Activated T-cell treated with anti-CD3 and anti-CD28 coated beads, Interleukin-2, amount 50 U/mL, for 4 hours (primary cell): Measurements from ENCODE around the gene TMEM53. TPM values are rescaled to one million over a fixed set of nuclear protein-coding genes. Genes with fewer than 3 reads are reported as not detected.
"Not testable (repeated sequence)": the region's sequence is repeated elsewhere in the genome, so short reads cannot be mapped to it uniquely, and the experiment has no call there.

ENCODE experiments used
- ATAC-seq, 2 donors: fragments of 200-7000 bp; cut with Tn5 transposase; one replicate each; pipeline ENCODE4 v1.10.0; 2021
- DNase-seq: peaks from one replicate; pipeline ENCODE4 v3.0.0-alpha.2; 2020
- H3K27me3 Mint-ChIP-seq: one replicate; pipeline ENCODE4 v1.8.0; 2021; ENCODE audit warnings: low read depth, mixed read lengths
- H3K36me3 Mint-ChIP-seq: one replicate; pipeline ENCODE4 v1.8.0; 2022; ENCODE audit warnings: mixed read lengths; ENCODE audit not compliant: insufficient read depth
- H3K4me1 Mint-ChIP-seq: one replicate; pipeline ENCODE4 v1.8.0; 2021; ENCODE audit warnings: low read depth, mixed read lengths
- H3K4me3 Mint-ChIP-seq: one replicate; pipeline ENCODE4 v1.8.0; 2021; ENCODE audit warnings: mild to moderate bottlenecking, moderate library complexity, mixed read lengths
- H3K9me3 Mint-ChIP-seq: one replicate; pipeline ENCODE4 v1.8.0; 2021; ENCODE audit warnings: mixed read lengths
- total RNA-seq, 3 donors: library from RNA; stranded (reverse); gene quantifications; one replicate each; pipeline ENCODE4 v1.2.1, GENCODE V29; 2021

TMEM53 gene
- total RNA-seq, 3 donors from 2014 or later: 1.8 to 3.6 (median 2.2) TPM

GRCh38 chr1:44707112-44707881, 33.0 kb upstream of the TMEM53 start:
- no peaks in the 10 kb centered on the region for H3K36me3 Mint-ChIP-seq
- H3K4me1 Mint-ChIP-seq: peaks cover 15% of the 10 kb centered on the region
- ATAC-seq: peak in 1 of 2 donors; percentile 38
- DNase-seq: no peak
- no peak overlapping the region for H3K4me3 Mint-ChIP-seq
- H3K9me3 Mint-ChIP-seq: no peaks in the 10 kb centered on the region
- peaks cover 3% of the 10 kb centered on the region for H3K27me3 Mint-ChIP-seq

GRCh38 chr1:44705938-44706337, 31.7 kb upstream of the TMEM53 start:
- DNase-seq (no peak), ATAC-seq (no peak)
- H3K9me3 Mint-ChIP-seq: no peaks in the 10 kb centered on the region
- no peaks in the 10 kb centered on the region for H3K36me3 Mint-ChIP-seq
- H3K27me3 Mint-ChIP-seq: peaks cover 3% of the 10 kb centered on the region
- H3K4me1 Mint-ChIP-seq: peaks cover 15% of the 10 kb centered on the region
- no peak overlapping the region for H3K4me3 Mint-ChIP-seq

GRCh38 chr1:44705470-44705869, 31.2 kb upstream of the TMEM53 start:
- peaks cover 3% of the 10 kb centered on the region for H3K27me3 Mint-ChIP-seq
- peaks cover 15% of the 10 kb centered on the region for H3K4me1 Mint-ChIP-seq
- H3K36me3 Mint-ChIP-seq: no peaks in the 10 kb centered on the region
- H3K4me3 Mint-ChIP-seq: no peak overlapping the region
- ATAC-seq: no peak
- no peak for DNase-seq
- no peaks in the 10 kb centered on the region for H3K9me3 Mint-ChIP-seq

DNA sequence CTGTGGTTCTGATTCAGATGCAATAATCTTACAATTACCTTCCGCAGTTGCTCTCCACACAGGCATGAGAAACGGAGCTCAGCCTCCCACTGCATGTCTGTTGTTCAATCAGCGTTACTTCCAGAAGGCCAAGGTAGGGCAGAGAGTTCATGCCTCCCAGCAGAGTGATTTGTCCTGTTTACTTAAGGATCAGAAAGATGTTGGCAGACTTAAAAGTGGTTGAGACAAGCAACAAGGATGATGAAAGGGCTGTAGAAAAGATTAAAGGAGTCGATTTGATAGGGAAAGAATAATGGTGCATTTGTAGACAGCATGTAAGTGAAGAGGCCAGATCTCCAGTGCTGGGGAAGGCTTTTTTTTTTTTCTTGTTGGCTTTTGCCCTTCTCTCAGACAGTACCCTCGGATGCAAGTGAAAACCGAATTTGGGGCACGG, 26.9 kb upstream of the TMEM53 start:
- Mint-ChIP-seq H3K36me3 (no peaks in the 10 kb centered on the region), H3K4me1 (peaks cover 17% of the 10 kb centered on the region), H3K4me3 (no peak overlapping the region), H3K9me3 (no peaks in the 10 kb centered on the region), H3K27me3 (no peaks in the 10 kb centered on the region)
- ATAC-seq (no peak), DNase-seq (no peak)

DNA sequence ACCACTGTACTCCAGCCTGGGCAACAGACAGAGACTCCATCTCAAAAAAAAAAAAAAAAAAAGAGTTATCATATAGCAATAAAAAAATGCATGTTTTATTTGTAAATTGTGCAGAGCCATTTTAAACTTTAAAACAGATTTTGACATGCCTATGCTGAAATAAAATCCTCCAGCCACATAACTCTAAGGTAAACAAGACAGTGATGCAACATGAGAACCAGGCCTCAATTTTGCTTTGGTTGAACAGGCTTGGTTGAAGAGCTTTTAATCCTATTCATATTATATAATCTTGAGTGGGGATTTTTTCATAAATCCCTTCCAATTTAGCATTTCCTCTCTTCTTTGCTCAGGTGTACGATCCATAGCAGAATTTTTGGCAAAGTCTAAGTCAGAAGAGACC, 26.3 kb upstream of the TMEM53 start:
- Mint-ChIP-seq H3K27me3 (no peaks in the 10 kb centered on the region), H3K4me1 (peaks cover 21% of the 10 kb centered on the region), H3K36me3 (no peaks in the 10 kb centered on the region)

DNA sequence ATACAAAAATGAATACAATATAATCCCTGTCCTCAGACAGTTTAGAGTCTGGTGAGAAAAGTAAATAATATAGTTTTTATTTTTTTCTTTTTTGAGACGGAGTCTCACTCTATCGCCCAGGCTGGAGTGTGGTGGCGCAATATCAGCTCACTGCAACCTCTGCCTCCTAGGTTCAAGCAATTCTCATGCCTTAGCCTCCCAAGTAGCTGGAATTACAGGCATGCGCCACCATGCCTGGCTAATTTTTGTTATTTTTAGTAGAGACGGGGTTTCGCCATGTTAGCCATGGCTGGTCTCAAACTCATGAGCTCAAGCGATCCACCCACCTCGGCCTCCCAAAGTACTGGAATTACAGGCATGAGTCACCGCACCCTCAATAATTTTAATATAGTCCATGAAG, 25.1 kb upstream of the TMEM53 start:
- not testable (repeated sequence) for H3K9me3 Mint-ChIP-seq, H3K27me3 Mint-ChIP-seq, H3K36me3 Mint-ChIP-seq, DNase-seq, ATAC-seq, H3K4me3 Mint-ChIP-seq
- peaks cover 23% of the 10 kb centered on the region for H3K4me1 Mint-ChIP-seq

More for the DNA sequence above, 26.3 kb upstream of the TMEM53 start:
- Mint-ChIP-seq H3K9me3 (no peaks in the 10 kb centered on the region), H3K4me3 (no peak overlapping the region)
- ATAC-seq (no peak), DNase-seq (no peak)

- Mint-ChIP-seq H3K4me1 (peaks cover 23% of the 10 kb centered on the region), H3K27me3 (no peaks in the 10 kb centered on the region), H3K9me3 (no peaks in the 10 kb centered on the region), H3K36me3 (no peaks in the 10 kb centered on the region), H3K4me3 (no peak overlapping the region)
- no peak for ATAC-seq
- DNase-seq: no peak
These were observed 23.9 kb upstream of the TMEM53 start for GRCh38 chr1:44698138-44698537.

DNA sequence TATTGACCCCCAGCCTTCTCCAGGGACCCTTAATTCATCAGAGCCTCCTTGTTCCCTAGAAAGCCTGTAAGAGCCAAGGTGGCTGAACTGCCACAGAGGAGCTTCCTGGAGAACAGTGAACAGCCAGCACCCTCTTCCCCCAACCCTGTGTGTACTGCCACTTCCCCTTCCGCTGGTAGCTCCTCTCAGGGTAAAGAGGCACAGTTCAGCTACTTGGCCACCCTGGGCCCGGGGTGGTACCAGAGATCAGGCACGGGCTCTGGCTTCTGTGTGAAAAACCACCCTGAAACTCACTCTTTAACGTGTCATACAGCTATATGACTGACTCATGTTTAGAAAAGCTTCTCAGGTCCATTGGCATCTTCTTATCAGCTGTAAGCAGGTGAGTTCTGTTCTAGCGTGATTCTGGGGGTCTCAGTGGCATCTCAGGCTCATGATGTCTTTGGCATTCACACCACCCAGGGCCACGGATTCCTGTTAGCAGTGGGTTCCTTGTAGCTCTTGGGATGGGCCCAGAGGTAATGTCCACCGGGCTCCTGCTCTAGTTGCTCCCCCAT, 22.6 kb upstream of the TMEM53 start:
- Mint-ChIP-seq H3K4me1 (peaks cover 23% of the 10 kb centered on the region), H3K27me3 (no peaks in the 10 kb centered on the region), H3K36me3 (no peaks in the 10 kb centered on the region), H3K4me3 (peak overlapping the region; percentile 52), H3K9me3 (no peaks in the 10 kb centered on the region)
- DNase-seq (no peak), ATAC-seq (peak; percentile 90 to 95)

- Mint-ChIP-seq H3K36me3 (peaks cover 2% of the 10 kb centered on the region), H3K27me3 (peaks cover 4% of the 10 kb centered on the region), H3K9me3 (no peaks in the 10 kb centered on the region), H3K4me1 (peaks cover 23% of the 10 kb centered on the region), H3K4me3 (no peak overlapping the region)
- ATAC-seq: no peak
- no peak for DNase-seq
These were observed 21.8 kb upstream of the TMEM53 start for GRCh38 chr1:44696101-44696500.

- ATAC-seq (no peak), DNase-seq (no peak)
- Mint-ChIP-seq H3K4me1 (peaks cover 23% of the 10 kb centered on the region), H3K9me3 (no peaks in the 10 kb centered on the region), H3K27me3 (peaks cover 4% of the 10 kb centered on the region), H3K36me3 (peaks cover 2% of the 10 kb centered on the region), H3K4me3 (no peak overlapping the region)
These were observed 21.4 kb upstream of the TMEM53 start for GRCh38 chr1:44695671-44696070.

GRCh38 chr1:44694863-44695478, 20.7 kb upstream of the TMEM53 start:
- H3K4me3 Mint-ChIP-seq: no peak overlapping the region
- peaks cover 23% of the 10 kb centered on the region for H3K4me1 Mint-ChIP-seq
- ATAC-seq (no peak), DNase-seq (no peak)
- H3K36me3 Mint-ChIP-seq: peaks cover 2% of the 10 kb centered on the region
- peaks cover 4% of the 10 kb centered on the region for H3K27me3 Mint-ChIP-seq
- no peaks in the 10 kb centered on the region for H3K9me3 Mint-ChIP-seq

GRCh38 chr1:44693900-44694299, 19.6 kb upstream of the TMEM53 start:
- peaks cover 23% of the 10 kb centered on the region for H3K4me1 Mint-ChIP-seq
- H3K9me3 Mint-ChIP-seq: no peaks in the 10 kb centered on the region
- H3K27me3 Mint-ChIP-seq: peaks cover 4% of the 10 kb centered on the region
- DNase-seq (no peak), ATAC-seq (no peak)
- peaks cover 2% of the 10 kb centered on the region for H3K36me3 Mint-ChIP-seq
- H3K4me3 Mint-ChIP-seq: no peak overlapping the region

- H3K9me3 Mint-ChIP-seq: no peaks in the 10 kb centered on the region
- H3K27me3 Mint-ChIP-seq: peaks cover 4% of the 10 kb centered on the region
- peaks cover 22% of the 10 kb centered on the region for H3K4me1 Mint-ChIP-seq
- no peak for ATAC-seq
- no peak overlapping the region for H3K4me3 Mint-ChIP-seq
- no peak for DNase-seq
- peaks cover 2% of the 10 kb centered on the region for H3K36me3 Mint-ChIP-seq
These were observed 18.9 kb upstream of the TMEM53 start for GRCh38 chr1:44693159-44693558.

- H3K4me3 Mint-ChIP-seq: no peak overlapping the region
- no peaks in the 10 kb centered on the region for H3K9me3 Mint-ChIP-seq
- no peaks in the 10 kb centered on the region for H3K4me1 Mint-ChIP-seq
- peaks cover 4% of the 10 kb centered on the region for H3K27me3 Mint-ChIP-seq
- H3K36me3 Mint-ChIP-seq: peaks cover 2% of the 10 kb centered on the region
- DNase-seq (no peak), ATAC-seq (no peak)
These were observed 15.1 kb upstream of the TMEM53 start for GRCh38 chr1:44689447-44689765.
